WERI-Rb-1 (cell line): Measurements from ENCODE around the gene DMD.

Experiments
- DNase-seq: peaks from one replicate; pipeline ENCODE4 v3.0.0-alpha.2; 2020
- H3K27ac ChIP-seq: fragments of 250-450 bp; sonication (Bioruptor Pico); 2 replicates; pipeline ENCODE4 v1.5.1; 2020; ENCODE audit warnings: mild to moderate bottlenecking, moderate library complexity
- H3K27me3 ChIP-seq: fragments of 250-450 bp; sonication (Bioruptor Pico); 2 replicates; pipeline ENCODE4 v1.5.1; 2021; ENCODE audit warnings: mild to moderate bottlenecking, low read depth, moderate library complexity; ENCODE audit not compliant: insufficient read depth, severe bottlenecking
- H3K36me3 ChIP-seq: fragments of 250-450 bp; sonication (Bioruptor Pico); 2 replicates; pipeline ENCODE4 v1.5.1; 2020; ENCODE audit warnings: mild to moderate bottlenecking, moderate library complexity
- H3K4me3 ChIP-seq: 2 replicates; pipeline ENCODE4 v1.5.1; 2011; ENCODE audit warnings: low read depth, mild to moderate bottlenecking, control low read depth, low read length
- H3K9me3 ChIP-seq: fragments of 250-450 bp; sonication (Bioruptor Pico); 2 replicates; pipeline ENCODE4 v1.5.1; 2021; ENCODE audit warnings: mild to moderate bottlenecking, moderate library complexity; ENCODE audit not compliant: severe bottlenecking
- TF ChIP-seq, protein P1 (sequence below): IDR thresholded peaks from 2 replicates; pipeline ENCODE4 v1.5.1; 2011; ENCODE audit warnings: low read depth, mild to moderate bottlenecking, control low read depth, inconsistent platforms, low read length

The DMD gene

DNA sequence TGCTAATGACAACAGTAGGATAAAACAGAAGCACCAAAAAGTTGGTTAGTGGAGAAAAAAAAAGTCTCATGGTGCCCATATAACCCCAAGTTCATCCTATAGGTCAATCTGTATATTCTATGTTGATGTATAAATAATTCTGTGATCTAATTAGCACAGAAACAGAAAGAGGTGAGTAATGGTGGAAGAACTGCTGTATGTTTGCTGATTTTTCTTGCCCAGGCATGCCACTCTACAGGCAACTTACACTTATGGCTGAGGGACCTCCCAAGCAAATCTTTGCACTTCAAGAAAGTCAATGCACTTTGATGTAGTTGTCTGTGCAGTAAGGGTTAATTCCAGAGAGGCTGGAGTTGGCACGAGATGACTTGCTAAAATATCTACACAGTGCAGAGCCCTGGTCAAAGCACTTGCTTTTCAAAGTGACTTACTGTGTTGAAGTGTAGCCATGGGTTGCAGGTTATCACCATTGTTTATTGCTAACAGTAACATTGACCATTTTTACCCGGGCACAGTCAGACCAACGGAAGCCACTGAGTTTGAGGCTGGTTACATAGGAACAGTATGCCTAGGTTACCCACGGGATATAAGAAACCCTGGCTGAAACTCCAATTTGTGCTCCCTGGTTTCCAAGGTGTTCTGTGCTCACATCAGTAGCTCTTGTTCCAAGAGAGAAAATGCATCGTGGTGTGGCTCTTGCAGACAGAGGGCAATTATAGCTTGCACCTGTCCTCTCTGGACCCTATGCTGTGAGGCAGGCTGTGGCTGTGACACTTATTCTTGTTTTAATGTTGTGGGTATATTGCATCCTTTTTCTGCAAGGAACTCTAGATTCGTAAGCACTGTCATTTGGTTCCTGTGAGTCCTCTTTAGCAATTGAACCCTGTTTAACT, 1998.2 kb downstream of the DMD start:
- Histone ChIP-seq H3K9me3 (no peaks in the 10 kb centered on the region), H3K27me3 (no peaks in the 10 kb centered on the region), H3K4me3 (no peak overlapping the region), H3K36me3 (no peaks in the 10 kb centered on the region), H3K27ac (no peak overlapping the region)
- no peak for DNase-seq
- TF ChIP-seq, protein P1, sequence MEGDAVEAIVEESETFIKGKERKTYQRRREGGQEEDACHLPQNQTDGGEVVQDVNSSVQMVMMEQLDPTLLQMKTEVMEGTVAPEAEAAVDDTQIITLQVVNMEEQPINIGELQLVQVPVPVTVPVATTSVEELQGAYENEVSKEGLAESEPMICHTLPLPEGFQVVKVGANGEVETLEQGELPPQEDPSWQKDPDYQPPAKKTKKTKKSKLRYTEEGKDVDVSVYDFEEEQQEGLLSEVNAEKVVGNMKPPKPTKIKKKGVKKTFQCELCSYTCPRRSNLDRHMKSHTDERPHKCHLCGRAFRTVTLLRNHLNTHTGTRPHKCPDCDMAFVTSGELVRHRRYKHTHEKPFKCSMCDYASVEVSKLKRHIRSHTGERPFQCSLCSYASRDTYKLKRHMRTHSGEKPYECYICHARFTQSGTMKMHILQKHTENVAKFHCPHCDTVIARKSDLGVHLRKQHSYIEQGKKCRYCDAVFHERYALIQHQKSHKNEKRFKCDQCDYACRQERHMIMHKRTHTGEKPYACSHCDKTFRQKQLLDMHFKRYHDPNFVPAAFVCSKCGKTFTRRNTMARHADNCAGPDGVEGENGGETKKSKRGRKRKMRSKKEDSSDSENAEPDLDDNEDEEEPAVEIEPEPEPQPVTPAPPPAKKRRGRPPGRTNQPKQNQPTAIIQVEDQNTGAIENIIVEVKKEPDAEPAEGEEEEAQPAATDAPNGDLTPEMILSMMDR = no peak

DNA sequence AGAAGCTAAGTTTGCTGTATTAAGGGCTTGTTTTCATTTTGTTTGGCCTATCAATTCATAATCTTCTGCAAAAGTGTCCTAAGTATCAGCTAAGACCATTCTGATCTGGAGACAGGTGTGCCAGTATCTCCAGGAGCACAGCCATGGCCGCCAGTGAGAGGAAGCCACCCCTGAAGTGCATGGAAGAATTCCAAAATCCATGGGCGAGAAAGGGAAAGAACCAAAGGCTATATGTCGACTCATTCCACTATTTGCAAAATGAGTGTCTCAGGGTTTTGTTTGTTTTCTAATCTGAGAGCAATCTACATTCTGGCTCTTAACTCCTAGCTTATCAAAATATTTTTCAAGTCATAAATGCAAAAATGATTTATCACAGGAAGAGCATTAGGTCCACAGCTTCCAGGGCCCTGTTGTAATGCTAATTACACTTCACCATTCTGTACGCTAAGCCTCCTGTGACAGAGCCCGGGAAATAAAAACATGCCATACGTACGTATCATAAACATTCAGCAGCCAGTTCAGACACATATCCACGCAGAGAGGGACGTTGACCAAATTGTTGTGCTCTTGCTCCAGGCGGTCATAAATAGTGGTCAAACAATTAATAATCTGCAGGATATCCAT, 2002.2 kb downstream of the DMD start:
- DNase-seq = no peak
- TF ChIP-seq, protein P1 = no peak
- Histone ChIP-seq H3K27me3 (peaks cover 3% of the 10 kb centered on the region), H3K4me3 (no peak overlapping the region), H3K27ac (no peak overlapping the region), H3K36me3 (no peaks in the 10 kb centered on the region), H3K9me3 (no peaks in the 10 kb centered on the region)

DNA sequence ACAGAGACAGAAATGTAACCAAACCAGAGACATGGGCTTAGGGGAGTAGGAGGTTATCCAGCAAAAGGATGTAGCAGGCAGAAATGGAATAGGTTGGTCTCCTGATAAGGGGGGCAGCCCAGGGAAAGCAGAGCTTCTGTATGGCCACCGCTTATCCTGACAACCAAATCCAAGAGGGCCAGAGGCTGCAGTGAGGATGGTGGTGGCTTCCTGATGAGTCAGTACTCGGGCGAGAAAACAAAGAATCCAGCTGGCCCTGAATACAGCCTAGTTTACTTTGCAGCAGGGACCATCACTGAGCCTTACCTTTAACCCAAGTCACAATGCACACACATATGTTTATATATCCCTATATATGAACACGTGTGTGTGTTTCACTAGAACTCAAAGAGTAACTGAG, 2009.8 kb downstream of the DMD start:
- H3K4me3 ChIP-seq = no peak overlapping the region
- H3K27ac ChIP-seq = no peak overlapping the region
- TF ChIP-seq, protein P1 = no peak
- peaks cover 3% of the 10 kb centered on the region for H3K27me3 ChIP-seq
- no peaks in the 10 kb centered on the region for H3K36me3 ChIP-seq
- DNase-seq = no peak
- H3K9me3 ChIP-seq = no peaks in the 10 kb centered on the region

DNA sequence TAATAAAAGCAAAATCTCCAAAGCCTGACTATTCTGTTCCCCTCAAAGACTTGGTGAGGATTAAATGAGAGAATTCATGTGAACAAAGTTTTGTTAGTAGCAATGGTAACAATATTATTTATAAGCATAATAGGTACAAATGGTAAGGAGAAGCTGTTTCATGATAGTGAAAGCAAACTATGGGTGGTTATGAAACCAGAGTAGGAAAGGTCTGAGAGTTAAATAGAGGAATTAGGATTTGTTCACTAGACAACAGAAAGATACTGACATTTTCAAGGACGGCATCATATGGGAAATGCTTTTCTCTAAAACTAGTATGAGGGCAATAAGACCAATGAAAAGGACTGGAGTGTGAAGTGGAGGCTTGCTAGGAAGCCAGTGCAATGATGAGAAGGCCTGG, 2010.9 kb downstream of the DMD start:
- TF ChIP-seq, protein P1 = no peak
- Histone ChIP-seq H3K4me3 (no peak overlapping the region), H3K27me3 (peaks cover 6% of the 10 kb centered on the region), H3K36me3 (no peaks in the 10 kb centered on the region), H3K9me3 (no peaks in the 10 kb centered on the region), H3K27ac (no peak overlapping the region)
- no peak for DNase-seq

DNA sequence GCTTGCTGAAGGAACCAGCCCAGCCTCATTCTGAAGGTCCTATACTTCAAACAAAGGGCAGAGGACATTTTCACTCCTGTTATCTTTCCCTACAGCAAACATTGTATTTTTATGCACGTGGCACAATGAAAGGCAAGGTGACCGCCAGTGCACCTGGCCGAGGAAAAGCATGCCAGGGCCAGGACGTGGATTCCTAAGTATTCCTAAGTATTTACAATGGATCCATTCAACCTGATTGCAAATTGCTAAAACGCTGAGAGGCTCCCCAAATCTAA, 2011.6 kb downstream of the DMD start:
- H3K9me3 ChIP-seq = no peaks in the 10 kb centered on the region
- DNase-seq = no peak
- H3K27ac ChIP-seq = no peak overlapping the region
- H3K4me3 ChIP-seq = no peak overlapping the region
- TF ChIP-seq, protein P1 = no peak
- H3K36me3 ChIP-seq = no peaks in the 10 kb centered on the region
- peaks cover 4% of the 10 kb centered on the region for H3K27me3 ChIP-seq
